C4-2B (cell line): ENCODE results near the gene ELFN1.

Source experiments
- ZFX ChIP-seq: fragments of 450-650 bp; IDR thresholded peaks from 2 replicates; pipeline ENCODE4 v1.6.1; 2017
- TF ChIP-seq, protein P1 (sequence below): fragments of 450-650 bp; conservative IDR thresholded peaks from 2 replicates; pipeline ENCODE4 v1.5.1; 2017; ENCODE audit warnings: mild to moderate bottlenecking

- TF ChIP-seq, protein P1, sequence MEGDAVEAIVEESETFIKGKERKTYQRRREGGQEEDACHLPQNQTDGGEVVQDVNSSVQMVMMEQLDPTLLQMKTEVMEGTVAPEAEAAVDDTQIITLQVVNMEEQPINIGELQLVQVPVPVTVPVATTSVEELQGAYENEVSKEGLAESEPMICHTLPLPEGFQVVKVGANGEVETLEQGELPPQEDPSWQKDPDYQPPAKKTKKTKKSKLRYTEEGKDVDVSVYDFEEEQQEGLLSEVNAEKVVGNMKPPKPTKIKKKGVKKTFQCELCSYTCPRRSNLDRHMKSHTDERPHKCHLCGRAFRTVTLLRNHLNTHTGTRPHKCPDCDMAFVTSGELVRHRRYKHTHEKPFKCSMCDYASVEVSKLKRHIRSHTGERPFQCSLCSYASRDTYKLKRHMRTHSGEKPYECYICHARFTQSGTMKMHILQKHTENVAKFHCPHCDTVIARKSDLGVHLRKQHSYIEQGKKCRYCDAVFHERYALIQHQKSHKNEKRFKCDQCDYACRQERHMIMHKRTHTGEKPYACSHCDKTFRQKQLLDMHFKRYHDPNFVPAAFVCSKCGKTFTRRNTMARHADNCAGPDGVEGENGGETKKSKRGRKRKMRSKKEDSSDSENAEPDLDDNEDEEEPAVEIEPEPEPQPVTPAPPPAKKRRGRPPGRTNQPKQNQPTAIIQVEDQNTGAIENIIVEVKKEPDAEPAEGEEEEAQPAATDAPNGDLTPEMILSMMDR: no peak
- TF ChIP-seq ZFX: no peak
Observed at GRCh38 chr7:1709281-1709680, 39.2 kb downstream of the ELFN1 start.
